ENCODE measurements around the gene GLT8D2.
"Not testable (repeated sequence)": the region's sequence is repeated elsewhere in the genome, so short reads cannot be mapped to it uniquely, and the experiment has no call there.

GLT8D2 gene

DNA sequence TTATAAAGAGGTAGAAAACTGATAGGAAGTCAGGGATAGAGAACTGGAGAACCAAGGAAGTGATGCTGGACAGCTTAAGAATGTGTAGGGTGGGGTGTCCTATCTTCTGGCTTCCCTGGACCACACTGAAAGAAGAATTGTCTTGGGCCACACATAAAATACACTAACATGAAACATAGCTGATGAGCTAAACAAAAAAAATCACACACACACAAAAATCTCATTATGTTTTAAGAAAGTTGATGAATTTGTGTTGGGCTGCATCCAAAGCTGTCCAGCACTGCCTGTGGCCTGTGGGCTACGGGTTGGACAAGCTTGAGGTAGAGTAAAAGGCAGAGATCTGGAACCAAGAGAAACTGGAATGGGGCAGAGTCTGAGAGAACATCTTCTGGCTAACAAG is 7.4 kb downstream of the GLT8D2 start:
- no peaks in the 10 kb centered on the region for H3K36me3 ChIP-seq

DNA sequence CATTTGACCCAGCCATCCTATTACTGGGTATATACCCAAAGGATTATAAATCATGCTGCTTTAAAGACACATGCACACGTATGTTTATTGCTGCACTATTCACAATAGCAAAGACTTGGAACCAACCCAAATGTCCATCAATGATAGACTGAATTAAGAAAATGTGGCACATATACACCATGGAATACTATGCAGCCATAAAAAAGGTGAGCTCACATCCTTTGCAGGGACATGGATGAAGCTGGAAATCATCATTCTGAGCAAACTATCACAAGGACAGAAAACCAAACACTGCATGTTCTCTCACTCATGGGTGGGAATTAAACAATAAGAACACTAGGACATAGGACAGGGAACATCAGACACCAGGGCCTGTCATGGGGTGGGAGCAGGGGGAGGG is 10.2 kb downstream of the GLT8D2 start:
- not testable (repeated sequence) for H3K4me2 ChIP-seq; H3K4me3 ChIP-seq; H3K9me3 ChIP-seq (replicated peaks in 1 of 11); H3K36me3 ChIP-seq; H3K4me1 ChIP-seq; H3K27ac ChIP-seq; H3K9ac ChIP-seq; H4K20me1 ChIP-seq; H3K27me3 ChIP-seq

More for the DNA sequence above, 7.4 kb downstream of the GLT8D2 start:
- Histone ChIP-seq H3K4me1 (peaks cover 0 to 5% (median 0%) of the 10 kb centered on the region in 10 experiments; a peak in 2 of 20 replicates), H4K20me1 (no peaks in the 10 kb centered on the region), H3K27ac (no peak overlapping the region), H3K4me2 (no peak overlapping the region), H3K27me3 (no peaks in the 10 kb centered on the region), H3K9me3 (replicated peaks in 1 of 11) (peaks cover 0 to 4% (median 0%) of the 10 kb centered on the region in 11 experiments; a peak in 1 of 22 replicates), H3K9ac (no peak overlapping the region), H3K4me3 (no peak overlapping the region)
- TF ChIP-seq Cebpa-rat (IDR thresholded peaks at IDR 0.05): no peak

DNA sequence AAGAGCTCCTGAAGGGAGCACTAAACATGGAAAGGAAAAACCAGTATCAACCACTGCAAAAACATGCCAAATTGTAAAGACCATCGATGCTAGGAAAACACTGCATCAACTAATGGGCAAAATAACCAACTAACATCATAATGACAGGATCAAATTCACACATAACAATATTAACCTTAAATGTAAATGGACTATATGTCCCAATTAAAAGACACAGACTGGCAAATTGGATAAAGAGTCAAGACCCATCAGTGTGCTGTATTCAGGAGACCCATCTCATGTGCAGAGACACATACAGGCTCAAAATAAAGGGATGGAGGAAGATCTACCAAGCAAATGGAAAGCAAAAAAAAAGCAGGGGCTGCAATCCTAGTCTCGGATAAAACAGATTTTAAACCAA is 13.8 kb downstream of the GLT8D2 start:
- not testable (repeated sequence) for H4K20me1 ChIP-seq, H3K4me3 ChIP-seq, H3K9ac ChIP-seq, H3K36me3 ChIP-seq, H3K27ac ChIP-seq, H3K4me2 ChIP-seq, H3K27me3 ChIP-seq, H3K4me1 ChIP-seq
- H3K9me3 ChIP-seq (replicated peaks in 1 of 11): peaks cover 0 to 10% (median 0%) of the 10 kb centered on the region in 11 experiments; a peak in 6 of 22 replicates

DNA sequence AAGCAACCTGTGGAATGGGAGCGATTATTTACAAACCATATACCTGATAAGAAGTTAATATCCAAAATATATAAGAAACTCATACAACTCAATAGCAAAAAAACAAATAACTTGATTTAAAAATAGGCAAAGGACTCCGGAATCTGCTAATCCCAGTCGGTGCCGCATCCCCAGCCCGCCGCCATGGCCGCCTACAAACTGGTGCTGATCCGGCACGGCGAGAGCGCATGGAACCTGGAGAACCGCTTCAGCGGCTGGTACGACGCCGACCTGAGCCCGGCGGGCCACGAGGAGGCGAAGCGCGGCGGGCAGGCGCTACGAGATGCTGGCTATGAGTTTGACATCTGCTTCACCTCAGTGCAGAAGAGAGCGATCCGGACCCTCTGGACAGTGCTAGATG is 19.4 kb downstream of the GLT8D2 start:
- not testable (repeated sequence) for H3K27ac ChIP-seq, H3K4me3 ChIP-seq, H3K4me2 ChIP-seq, H3K27me3 ChIP-seq, H3K4me1 ChIP-seq, H3K36me3 ChIP-seq, H3K9ac ChIP-seq, H4K20me1 ChIP-seq
- H3K9me3 ChIP-seq (replicated peaks in 1 of 11): peaks cover 0 to 10% (median 0%) of the 10 kb centered on the region in 11 experiments; a peak in 5 of 22 replicates

DNA sequence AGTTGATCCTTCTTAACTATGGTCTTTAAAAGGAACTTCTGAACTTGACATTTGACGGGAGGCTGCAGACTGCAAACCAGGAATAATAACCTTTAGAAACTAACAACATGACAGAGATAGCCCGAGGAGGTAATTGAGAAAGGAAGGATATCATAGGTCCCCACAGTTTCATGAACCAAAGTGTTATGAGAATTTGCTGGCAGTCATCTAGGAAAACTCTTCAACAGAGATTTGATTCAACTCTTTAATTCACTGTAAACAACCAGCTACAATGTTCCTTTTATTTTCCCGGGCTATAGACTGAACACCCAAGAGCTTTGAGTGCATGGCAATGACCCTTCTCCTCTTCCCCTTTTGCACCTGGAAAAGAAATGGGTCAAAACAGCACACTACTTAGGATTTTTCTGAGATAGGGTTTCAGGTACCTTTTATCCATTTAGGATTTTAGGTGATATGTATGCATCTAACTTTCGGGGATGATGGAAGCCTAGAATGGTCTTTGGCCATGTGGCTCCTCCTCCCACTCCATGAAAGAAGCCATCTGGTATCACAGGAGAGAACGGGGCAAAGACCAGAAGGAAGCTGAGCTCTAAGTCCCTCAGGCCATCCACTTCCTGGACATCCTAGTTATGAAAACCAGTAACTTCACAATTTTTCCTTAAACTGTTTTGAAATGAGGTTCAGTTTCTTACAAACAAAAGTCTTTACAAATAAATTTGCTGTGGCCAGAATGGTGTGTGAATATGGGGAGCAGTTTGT is 23.0 kb downstream of the GLT8D2 start:
- no peak for TF ChIP-seq Cebpa-rat (IDR thresholded peaks at IDR 0.05)
- Histone ChIP-seq H3K4me2 (no peak overlapping the region), H4K20me1 (no peaks in the 10 kb centered on the region), H3K27me3 (no peaks in the 10 kb centered on the region), H3K9ac (no peak overlapping the region), H3K4me3 (no peak overlapping the region), H3K4me1 (no peaks in the 10 kb centered on the region), H3K36me3 (no peaks in the 10 kb centered on the region), H3K9me3 (replicated peaks in 1 of 11) (peaks cover 10 to 18% (median 15%) of the 10 kb centered on the region in 11 experiments; a peak in 21 of 22 replicates), H3K27ac (no peak overlapping the region)

DNA sequence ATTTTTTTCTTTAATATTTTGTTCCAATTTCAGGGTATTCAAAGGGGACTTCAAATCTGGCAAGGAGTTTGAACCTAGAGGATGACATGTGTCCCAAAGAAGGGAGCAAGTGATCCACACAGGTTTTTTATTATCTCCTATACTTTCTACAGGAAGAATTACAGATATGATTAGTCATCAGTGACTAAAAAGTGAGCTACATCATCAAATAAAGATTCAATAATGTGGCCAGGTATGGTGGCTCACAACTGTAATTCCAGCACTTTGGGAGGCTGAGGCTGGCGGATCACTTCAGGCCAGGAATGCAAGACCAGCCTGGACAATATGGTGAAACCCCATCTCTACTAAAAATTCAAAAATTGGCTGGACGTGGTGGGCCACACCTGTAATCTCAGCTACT is 24.2 kb downstream of the GLT8D2 start:
- no peak overlapping the region for H3K4me3 ChIP-seq
- peaks cover 10 to 18% (median 15%) of the 10 kb centered on the region in 11 experiments; a peak in 21 of 22 replicates for H3K9me3 ChIP-seq (replicated peaks in 1 of 11)
- no peak overlapping the region for H3K9ac ChIP-seq
- no peaks in the 10 kb centered on the region for H3K36me3 ChIP-seq
- no peak overlapping the region for H3K27ac ChIP-seq
- H3K4me2 ChIP-seq: no peak overlapping the region
- no peaks in the 10 kb centered on the region for H3K27me3 ChIP-seq
- H4K20me1 ChIP-seq: no peaks in the 10 kb centered on the region
- no peaks in the 10 kb centered on the region for H3K4me1 ChIP-seq
- no peak for TF ChIP-seq Cebpa-rat (IDR thresholded peaks at IDR 0.05)

DNA sequence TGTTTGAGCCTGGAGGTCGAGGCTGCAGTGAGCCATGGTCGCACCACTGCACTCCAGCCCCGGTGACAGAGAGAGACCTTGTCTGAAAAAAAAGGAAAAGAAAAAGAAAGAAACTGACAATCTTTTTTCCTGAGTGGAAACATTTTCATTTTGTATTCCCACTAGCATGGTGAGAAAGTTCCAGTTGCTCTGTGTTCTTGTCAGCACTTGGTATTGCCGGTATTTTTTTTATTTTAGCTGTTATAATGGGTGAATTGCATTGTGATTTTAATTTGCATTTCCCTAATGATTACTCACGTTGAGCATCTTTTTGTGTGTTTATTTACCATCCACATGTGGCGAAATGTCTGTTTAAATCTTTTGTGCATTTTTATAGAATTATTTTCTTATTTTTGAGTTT is 25.6 kb downstream of the GLT8D2 start:
- Histone ChIP-seq H3K4me3 (no peak overlapping the region), H3K36me3 (no peaks in the 10 kb centered on the region), H3K4me1 (no peaks in the 10 kb centered on the region), H3K9me3 (replicated peaks in 1 of 11) (peaks cover 10 to 18% (median 15%) of the 10 kb centered on the region in 11 experiments; a peak in 21 of 22 replicates), H4K20me1 (no peaks in the 10 kb centered on the region), H3K27me3 (no peaks in the 10 kb centered on the region), H3K9ac (no peak overlapping the region), H3K4me2 (no peak overlapping the region), H3K27ac (no peak overlapping the region)
- TF ChIP-seq Cebpa-rat (IDR thresholded peaks at IDR 0.05): no peak

DNA sequence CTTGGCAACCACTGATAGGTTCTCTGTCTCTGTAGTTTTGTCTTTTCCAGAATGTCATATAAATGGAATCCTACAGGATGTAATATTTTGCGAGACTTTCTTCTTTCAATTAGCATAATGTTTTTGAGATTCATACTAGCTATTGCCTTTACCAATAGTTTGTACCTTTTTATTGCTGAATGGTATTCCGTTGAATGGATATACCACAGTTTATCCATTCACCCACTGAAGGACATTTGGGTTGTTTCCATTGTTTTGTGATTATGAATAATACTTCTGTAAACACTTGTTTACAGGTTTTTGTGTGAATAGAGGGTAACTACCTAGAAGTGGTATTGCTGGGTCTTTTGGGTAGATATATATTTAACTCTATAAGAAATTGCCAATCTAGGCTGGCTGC is 26.3 kb downstream of the GLT8D2 start:
- Histone ChIP-seq H4K20me1 (no peaks in the 10 kb centered on the region), H3K4me1 (no peaks in the 10 kb centered on the region), H3K4me2 (no peak overlapping the region), H3K9me3 (replicated peaks in 1 of 11) (peaks cover 10 to 18% (median 15%) of the 10 kb centered on the region in 11 experiments; a peak in 21 of 22 replicates), H3K36me3 (no peaks in the 10 kb centered on the region), H3K27me3 (no peaks in the 10 kb centered on the region), H3K9ac (no peak overlapping the region), H3K4me3 (no peak overlapping the region), H3K27ac (no peak overlapping the region)
- no peak for TF ChIP-seq Cebpa-rat (IDR thresholded peaks at IDR 0.05)

DNA sequence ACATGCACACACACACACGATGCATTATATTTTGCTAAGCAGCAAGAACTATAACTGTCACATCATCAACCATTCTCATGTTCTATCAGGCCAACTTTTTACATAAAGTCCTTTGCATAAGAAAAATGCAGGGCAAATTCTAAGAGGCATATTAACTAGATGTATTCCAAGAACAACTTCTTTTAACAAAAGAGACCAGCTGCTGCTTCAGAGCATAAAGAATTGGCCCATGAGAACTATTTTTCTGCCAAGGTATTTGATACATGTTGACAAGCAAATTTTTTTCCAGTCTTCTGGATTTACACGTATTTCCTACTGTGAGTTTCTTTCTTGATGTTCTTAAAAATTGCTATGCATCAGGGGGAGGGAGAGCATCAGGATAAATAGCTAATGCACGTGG is 27.2 kb downstream of the GLT8D2 start:
- Histone ChIP-seq H3K4me1 (no peaks in the 10 kb centered on the region), H3K9me3 (replicated peaks in 1 of 11) (peaks cover 10 to 18% (median 15%) of the 10 kb centered on the region in 11 experiments; a peak in 21 of 22 replicates), H3K27ac (no peak overlapping the region), H3K27me3 (no peaks in the 10 kb centered on the region), H4K20me1 (no peaks in the 10 kb centered on the region), H3K36me3 (no peaks in the 10 kb centered on the region), H3K4me2 (no peak overlapping the region), H3K4me3 (no peak overlapping the region), H3K9ac (no peak overlapping the region)
- TF ChIP-seq Cebpa-rat (IDR thresholded peaks at IDR 0.05): no peak

DNA sequence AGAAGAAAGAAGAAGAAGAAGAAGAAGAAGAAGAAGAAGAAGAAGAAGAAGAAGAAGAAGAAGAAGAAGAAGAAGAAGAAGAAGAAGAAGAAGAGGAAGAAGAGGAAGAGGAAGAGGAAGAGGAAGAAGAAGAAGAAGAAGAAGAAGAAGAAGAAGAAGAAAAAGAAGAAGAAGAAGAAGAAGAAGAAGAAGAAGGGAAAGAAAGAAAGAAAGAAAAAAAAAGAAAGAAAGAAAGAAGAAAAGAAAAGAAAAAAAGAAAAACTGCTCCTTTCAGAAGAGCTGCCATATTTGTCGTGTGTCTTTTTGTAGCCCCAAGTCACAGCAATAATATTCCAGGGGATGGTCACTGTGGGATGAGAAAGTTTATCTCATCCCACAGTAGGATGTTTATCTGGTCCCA is 28.1 kb downstream of the GLT8D2 start:
- H3K36me3 ChIP-seq, H4K20me1 ChIP-seq, H3K27me3 ChIP-seq, H3K9ac ChIP-seq, H3K4me1 ChIP-seq, H3K4me3 ChIP-seq, H3K27ac ChIP-seq, H3K4me2 ChIP-seq: not testable (repeated sequence)
- peaks cover 10 to 18% (median 15%) of the 10 kb centered on the region in 11 experiments; a peak in 21 of 22 replicates for H3K9me3 ChIP-seq (replicated peaks in 1 of 11)

Measured in BLaER1 treated with 17β-estradiol and CSF1 and Interleukin-3, amounts not matched to agents 10 nM and 100 nM (cell line).